ENCODE data around the gene HECW1. TPM values are rescaled to one million over a fixed set of nuclear protein-coding genes. Genes with fewer than 3 reads are reported as not detected.

HECW1 gene
- total RNA-seq, 1 experiment from 2014 or later: 0.77 TPM

DNA sequence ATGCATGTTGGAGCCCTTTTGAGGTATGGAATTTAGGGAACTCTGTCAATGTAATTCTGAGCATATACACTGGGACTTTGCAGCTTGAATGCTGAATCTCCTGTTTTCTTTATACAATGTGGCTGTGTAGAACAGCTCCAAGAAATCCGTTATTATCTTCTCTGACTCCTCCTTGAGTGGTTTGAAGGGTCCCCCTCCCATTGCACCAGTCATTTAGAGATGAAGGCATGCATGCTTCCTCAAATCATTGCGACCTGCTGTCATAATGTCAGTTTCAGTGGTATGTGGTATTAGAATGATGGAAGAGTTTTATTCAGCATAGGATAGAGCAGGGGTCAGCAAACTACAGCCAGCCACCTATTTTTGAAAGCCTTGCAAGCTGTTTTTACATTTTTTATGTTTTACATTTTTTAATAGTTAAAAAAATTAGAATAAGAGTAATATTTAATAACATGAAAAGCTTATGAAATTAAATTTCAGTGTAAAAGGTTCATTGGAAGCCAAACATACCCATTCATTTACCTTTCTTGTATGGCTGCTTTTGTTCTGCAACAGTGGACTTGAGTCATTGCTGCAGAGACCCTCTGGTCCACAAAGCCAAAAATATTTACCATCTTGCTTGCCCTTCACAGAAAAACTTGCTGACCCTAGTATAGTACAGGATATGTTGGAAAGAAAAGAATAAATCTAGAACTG, 478.6 kb downstream of the HECW1 start:
- Histone ChIP-seq H3K27ac (ENCODE audit: low read length) (no peak overlapping the region), H3K4me3 (ENCODE audit: low read depth in 2 of 2, low read length in 2 of 2) (no peak overlapping the region), H3K9me3 (ENCODE audit: control insufficient read depth, insufficient read depth, low read depth, low read length) (no peaks in the 10 kb centered on the region), H3K4me1 (ENCODE audit: control insufficient read depth, insufficient read depth, low read length) (peaks cover 36% of the 10 kb centered on the region), H3K27me3 (ENCODE audit: control insufficient read depth, insufficient read depth, low read length) (no peaks in the 10 kb centered on the region), H3K36me3 (ENCODE audit: control insufficient read depth, insufficient read depth, low read length) (no peaks in the 10 kb centered on the region)
- DNase-seq (ENCODE audit: low read depth, low spot score): no peak
- ATAC-seq: no peak
- no peak for TF ChIP-seq SIN3A (IDR thresholded peaks at IDR 0.05; ENCODE audit: borderline replicate concordance, insufficient read depth, low read depth, low read length)
- TF ChIP-seq, protein P1, sequence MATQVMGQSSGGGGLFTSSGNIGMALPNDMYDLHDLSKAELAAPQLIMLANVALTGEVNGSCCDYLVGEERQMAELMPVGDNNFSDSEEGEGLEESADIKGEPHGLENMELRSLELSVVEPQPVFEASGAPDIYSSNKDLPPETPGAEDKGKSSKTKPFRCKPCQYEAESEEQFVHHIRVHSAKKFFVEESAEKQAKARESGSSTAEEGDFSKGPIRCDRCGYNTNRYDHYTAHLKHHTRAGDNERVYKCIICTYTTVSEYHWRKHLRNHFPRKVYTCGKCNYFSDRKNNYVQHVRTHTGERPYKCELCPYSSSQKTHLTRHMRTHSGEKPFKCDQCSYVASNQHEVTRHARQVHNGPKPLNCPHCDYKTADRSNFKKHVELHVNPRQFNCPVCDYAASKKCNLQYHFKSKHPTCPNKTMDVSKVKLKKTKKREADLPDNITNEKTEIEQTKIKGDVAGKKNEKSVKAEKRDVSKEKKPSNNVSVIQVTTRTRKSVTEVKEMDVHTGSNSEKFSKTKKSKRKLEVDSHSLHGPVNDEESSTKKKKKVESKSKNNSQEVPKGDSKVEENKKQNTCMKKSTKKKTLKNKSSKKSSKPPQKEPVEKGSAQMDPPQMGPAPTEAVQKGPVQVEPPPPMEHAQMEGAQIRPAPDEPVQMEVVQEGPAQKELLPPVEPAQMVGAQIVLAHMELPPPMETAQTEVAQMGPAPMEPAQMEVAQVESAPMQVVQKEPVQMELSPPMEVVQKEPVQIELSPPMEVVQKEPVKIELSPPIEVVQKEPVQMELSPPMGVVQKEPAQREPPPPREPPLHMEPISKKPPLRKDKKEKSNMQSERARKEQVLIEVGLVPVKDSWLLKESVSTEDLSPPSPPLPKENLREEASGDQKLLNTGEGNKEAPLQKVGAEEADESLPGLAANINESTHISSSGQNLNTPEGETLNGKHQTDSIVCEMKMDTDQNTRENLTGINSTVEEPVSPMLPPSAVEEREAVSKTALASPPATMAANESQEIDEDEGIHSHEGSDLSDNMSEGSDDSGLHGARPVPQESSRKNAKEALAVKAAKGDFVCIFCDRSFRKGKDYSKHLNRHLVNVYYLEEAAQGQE (IDR thresholded peaks at IDR 0.05; ENCODE audit: insufficient read depth in 1 of 2, low read depth in 2 of 2, low read length in 1 of 2): no peak
- no peak for TF ChIP-seq POLR2AphosphoS5 (IDR thresholded peaks at IDR 0.05; ENCODE audit: low read depth, low read length)
- TF ChIP-seq, protein P2, sequence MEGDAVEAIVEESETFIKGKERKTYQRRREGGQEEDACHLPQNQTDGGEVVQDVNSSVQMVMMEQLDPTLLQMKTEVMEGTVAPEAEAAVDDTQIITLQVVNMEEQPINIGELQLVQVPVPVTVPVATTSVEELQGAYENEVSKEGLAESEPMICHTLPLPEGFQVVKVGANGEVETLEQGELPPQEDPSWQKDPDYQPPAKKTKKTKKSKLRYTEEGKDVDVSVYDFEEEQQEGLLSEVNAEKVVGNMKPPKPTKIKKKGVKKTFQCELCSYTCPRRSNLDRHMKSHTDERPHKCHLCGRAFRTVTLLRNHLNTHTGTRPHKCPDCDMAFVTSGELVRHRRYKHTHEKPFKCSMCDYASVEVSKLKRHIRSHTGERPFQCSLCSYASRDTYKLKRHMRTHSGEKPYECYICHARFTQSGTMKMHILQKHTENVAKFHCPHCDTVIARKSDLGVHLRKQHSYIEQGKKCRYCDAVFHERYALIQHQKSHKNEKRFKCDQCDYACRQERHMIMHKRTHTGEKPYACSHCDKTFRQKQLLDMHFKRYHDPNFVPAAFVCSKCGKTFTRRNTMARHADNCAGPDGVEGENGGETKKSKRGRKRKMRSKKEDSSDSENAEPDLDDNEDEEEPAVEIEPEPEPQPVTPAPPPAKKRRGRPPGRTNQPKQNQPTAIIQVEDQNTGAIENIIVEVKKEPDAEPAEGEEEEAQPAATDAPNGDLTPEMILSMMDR (IDR thresholded peaks at IDR 0.05): no peak
- TF ChIP-seq TCF7L2 (IDR thresholded peaks at IDR 0.05; ENCODE audit: low read depth, low read length): no peak
- ChIA-PET CTCF (no interaction called here), POLR2A (interaction anchor here (1.1 kb wide), 1 partner anchor 9 kb away, joined by 4 read pairs; the partner anchor contains the start of gene STK17A)
- in situ Hi-C loops (cut with HindIII; ENCODE audit: low pct_unique_long_range_greater_than_20kb, low sequenced_read_pairs): loop anchor here (25.0 kb wide), 1 partner anchor 121 kb away; no protein-coding TSS in a partner anchor
- BruUV-seq (replicated peaks): no TSS peak
- intact Hi-C loops (cut with micrococcal nuclease; ENCODE audit: unreplicated experiment): no loop called here

DNA sequence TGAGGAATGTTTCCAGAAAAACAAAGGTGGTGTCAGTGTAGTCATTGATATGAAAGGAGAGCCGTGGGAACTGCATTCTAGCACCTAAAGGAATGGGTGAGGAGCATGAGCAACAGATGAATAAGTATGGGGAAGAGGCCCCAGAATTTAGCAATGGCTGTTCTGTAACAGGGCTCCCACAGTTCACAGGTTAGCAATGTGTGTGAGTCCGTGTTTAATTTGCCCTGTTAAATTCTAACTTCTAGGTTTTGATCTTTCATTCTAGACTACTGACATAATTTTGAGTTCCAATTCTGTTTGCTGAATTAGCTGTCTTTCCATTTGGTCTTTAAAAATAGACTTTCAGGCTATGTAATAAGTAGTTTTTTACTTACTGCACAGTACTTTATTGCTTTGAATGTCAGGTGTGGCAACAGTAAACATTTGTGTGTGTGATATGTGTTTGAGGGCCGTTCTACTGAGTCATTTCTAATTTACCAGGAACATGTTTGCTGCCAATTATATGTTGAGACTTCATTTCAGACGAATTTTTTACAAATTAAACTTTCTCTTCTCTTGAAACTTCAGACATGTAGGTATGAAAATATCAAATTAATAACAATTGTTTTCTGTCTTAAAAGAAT, 479.2 kb downstream of the HECW1 start:
- DNase-seq (ENCODE audit: low read depth, low spot score) (no peak), ATAC-seq (0 out of 2 replicates have a peak, but pooled peaks have one; percentile 50)
- TF ChIP-seq, protein P2 (IDR thresholded peaks at IDR 0.05): no peak
- TF ChIP-seq SIN3A (IDR thresholded peaks at IDR 0.05; ENCODE audit: borderline replicate concordance, insufficient read depth, low read depth, low read length) (no peak), POLR2AphosphoS5 (IDR thresholded peaks at IDR 0.05; ENCODE audit: low read depth, low read length) (no peak), TCF7L2 (IDR thresholded peaks at IDR 0.05; ENCODE audit: low read depth, low read length) (no peak)
- TF ChIP-seq, protein P1 (IDR thresholded peaks at IDR 0.05; ENCODE audit: insufficient read depth in 1 of 2, low read depth in 2 of 2, low read length in 1 of 2): no peak
- H3K9me3 ChIP-seq (ENCODE audit: control insufficient read depth, insufficient read depth, low read depth, low read length): no peaks in the 10 kb centered on the region
- CTCF ChIA-PET: no interaction called here
- POLR2A ChIA-PET: interaction anchor here (1.1 kb wide), 1 partner anchor 9 kb away, joined by 4 read pairs; the partner anchor contains the start of gene STK17A
- H3K27me3 ChIP-seq (ENCODE audit: control insufficient read depth, insufficient read depth, low read length): no peaks in the 10 kb centered on the region
- no TSS peak for BruUV-seq (replicated peaks)
- no peak overlapping the region for H3K27ac ChIP-seq (ENCODE audit: low read length)
- intact Hi-C loops (cut with micrococcal nuclease; ENCODE audit: unreplicated experiment): no loop called here
- no peaks in the 10 kb centered on the region; the same call in 1 of the 2 replicates for H3K36me3 ChIP-seq (ENCODE audit: control insufficient read depth, insufficient read depth, low read length)
- H3K4me3 ChIP-seq (ENCODE audit: low read depth in 2 of 2, low read length in 2 of 2): no peak overlapping the region
- in situ Hi-C loops (cut with HindIII; ENCODE audit: low pct_unique_long_range_greater_than_20kb, low sequenced_read_pairs): loop anchor here (25.0 kb wide), 1 partner anchor 121 kb away; no protein-coding TSS in a partner anchor
- peaks cover 29% of the 10 kb centered on the region for H3K4me1 ChIP-seq (ENCODE audit: control insufficient read depth, insufficient read depth, low read length)
